ENCODE results near the gene APOE. TPM values are rescaled to one million over a fixed set of nuclear protein-coding genes. Genes with fewer than 3 reads are reported as not detected.

APOE gene
- polyA plus RNA-seq, 2 of the 4 experiments (the other 2 are of a cell fraction): 12.5 to 31.9 TPM

- ATAC-seq: no peak
- ChIA-PET CTCF (interaction anchor here (0.6 to 2.1 kb wide), 9 partner anchors 9 to 289 kb away, joined by 3 to 7 read pairs (median 4); partner anchors contain the start of gene APOE), POLR2A (no interaction called here)
- no peak for DNase-seq (ENCODE audit: low read depth in 1 of 2, low spot score in 1 of 2)
- H3K27ac ChIP-seq: no peak overlapping the region
- FAIRE-seq: no peak
- no peak for TF ChIP-seq MAFK (IDR thresholded peaks at IDR 0.05; ENCODE audit: partially characterized antibody)
- TF ChIP-seq NFE2L2 (conservative IDR thresholded peaks at IDR 0.05; ENCODE audit: low read length): no peak
- H3K4me3 ChIP-seq: no peak overlapping the region
- no peaks in the 10 kb centered on the region for H3K9me3 ChIP-seq
- H3K4me1 ChIP-seq: no peaks in the 10 kb centered on the region
- WGBS (ENCODE audit: missing lambda C conversion rate): 74% methylated on average over 22 of the region's 22 CpGs
- no peak overlapping the region for H3K4me2 ChIP-seq
These were observed 29.7 kb upstream of the APOE start for GRCh38 chr19:44875666-44876451.

GRCh38 chr19:44876930-44877535 is 28.6 kb upstream of the APOE start:
- FAIRE-seq (no peak), ATAC-seq (peak; percentile 8 to 14; a peak in 2 of 6 replicates), DNase-seq (ENCODE audit: low read depth in 1 of 2, low spot score in 1 of 2) (no peak)
- ChIA-PET POLR2A (no interaction called here), CTCF (interaction anchor here (1.2 to 2.1 kb wide), 4 partner anchors 14 to 93 kb away, joined by 3 to 7 read pairs (median 4); partner anchors contain the start of gene APOE)
- H3K4me2 ChIP-seq: no peak overlapping the region
- 72% methylated on average over 5 of the region's 5 CpGs for WGBS (ENCODE audit: missing lambda C conversion rate)
- TF ChIP-seq EP300 (IDR thresholded peaks at IDR 0.05) (no peak), CHD4 (IDR thresholded peaks at IDR 0.05; ENCODE audit: borderline replicate concordance) (no peak), HOXB13 (CRISPR knock-in tag; IDR thresholded peaks at IDR 0.05; ENCODE audit: low read depth) (no peak), RARB (CRISPR knock-in tag; IDR thresholded peaks at IDR 0.05) (no peak)
- TF ChIP-seq, protein P1, sequence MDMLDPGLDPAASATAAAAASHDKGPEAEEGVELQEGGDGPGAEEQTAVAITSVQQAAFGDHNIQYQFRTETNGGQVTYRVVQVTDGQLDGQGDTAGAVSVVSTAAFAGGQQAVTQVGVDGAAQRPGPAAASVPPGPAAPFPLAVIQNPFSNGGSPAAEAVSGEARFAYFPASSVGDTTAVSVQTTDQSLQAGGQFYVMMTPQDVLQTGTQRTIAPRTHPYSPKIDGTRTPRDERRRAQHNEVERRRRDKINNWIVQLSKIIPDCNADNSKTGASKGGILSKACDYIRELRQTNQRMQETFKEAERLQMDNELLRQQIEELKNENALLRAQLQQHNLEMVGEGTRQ (IDR thresholded peaks at IDR 0.05): no peak
- H3K9me3 ChIP-seq: no peaks in the 10 kb centered on the region
- no peak overlapping the region for H3K27ac ChIP-seq
- H3K4me1 ChIP-seq: no peaks in the 10 kb centered on the region
- H3K4me3 ChIP-seq: no peak overlapping the region

DNA sequence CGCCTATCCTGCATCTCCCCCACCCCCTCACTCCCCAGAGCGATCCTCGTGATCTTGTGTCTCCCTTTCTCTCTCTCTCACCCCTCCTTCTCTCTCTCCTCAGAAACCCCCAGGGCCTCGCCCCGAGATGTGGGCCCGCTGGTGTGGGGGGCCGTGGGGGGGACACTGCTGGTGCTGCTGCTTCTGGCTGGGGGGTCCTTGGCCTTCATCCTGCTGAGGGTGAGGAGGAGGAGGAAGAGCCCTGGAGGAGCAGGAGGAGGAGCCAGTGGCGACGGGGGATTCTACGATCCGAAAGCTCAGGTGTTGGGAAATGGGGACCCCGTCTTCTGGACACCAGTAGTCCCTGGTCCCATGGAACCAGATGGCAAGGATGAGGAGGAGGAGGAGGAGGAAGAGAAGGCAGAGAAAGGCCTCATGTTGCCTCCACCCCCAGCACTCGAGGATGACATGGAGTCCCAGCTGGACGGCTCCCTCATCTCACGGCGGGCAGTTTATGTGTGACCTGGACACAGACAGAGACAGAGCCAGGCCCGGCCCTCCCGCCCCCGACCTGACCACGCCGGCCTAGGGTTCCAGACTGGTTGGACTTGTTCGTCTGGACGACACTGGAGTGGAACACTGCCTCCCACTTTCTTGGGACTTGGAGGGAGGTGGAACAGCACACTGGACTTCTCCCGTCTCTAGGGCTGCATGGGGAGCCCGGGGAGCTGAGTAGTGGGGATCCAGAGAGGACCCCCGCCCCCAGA is 27.3 kb upstream of the APOE start:
- Histone ChIP-seq H3K4me3 (no peak overlapping the region), H3K27ac (no peak overlapping the region), H3K4me2 (no peak overlapping the region), H3K4me1 (no peaks in the 10 kb centered on the region), H3K9me3 (no peaks in the 10 kb centered on the region)
- DNase-seq (ENCODE audit: low read depth in 1 of 2, low spot score in 1 of 2) (no peak), ATAC-seq (no peak), FAIRE-seq (no peak)
- ChIA-PET POLR2A (no interaction called here), CTCF (interaction anchor here (0.9 to 1.8 kb wide), 3 partner anchors 8 to 154 kb away, joined by 3 to 5 read pairs (median 4); no protein-coding TSS in a partner anchor)
- WGBS (ENCODE audit: missing lambda C conversion rate): 83% methylated on average over 24 of the region's 26 CpGs
- TF ChIP-seq ESRRA (IDR thresholded peaks at IDR 0.05; ENCODE audit: borderline replicate concordance, low read length) (no peak), HOXB13 (CRISPR knock-in tag; IDR thresholded peaks at IDR 0.05; ENCODE audit: low read depth) (no peak), MAX (IDR thresholded peaks at IDR 0.05) (no peak), KDM1A (IDR thresholded peaks at IDR 0.05; ENCODE audit: low read depth) (no peak), NPAS2 (CRISPR knock-in tag; IDR thresholded peaks at IDR 0.05; ENCODE audit: borderline replicate concordance) (no peak), EHMT2 (IDR thresholded peaks at IDR 0.05; ENCODE audit: low read depth) (no peak), NR3C1 (IDR thresholded peaks at IDR 0.05) (no peak), ELK1 (IDR thresholded peaks at IDR 0.05; ENCODE audit: low read depth, low read length) (no peak), SMC3 (IDR thresholded peaks at IDR 0.05) (no peak), MAZ (IDR thresholded peaks at IDR 0.05; ENCODE audit: borderline replicate concordance, low read depth, low read length) (no peak), CTCF (IDR thresholded peaks at IDR 0.05) (no peak), PHF8 (IDR thresholded peaks at IDR 0.05; ENCODE audit: borderline replicate concordance, low read depth) (no peak), BCL3 (IDR thresholded peaks at IDR 0.05) (no peak), EHF (CRISPR knock-in tag; IDR thresholded peaks at IDR 0.05) (no peak), RFX5 (IDR thresholded peaks at IDR 0.05) (no peak)
- TF ChIP-seq, protein P2, sequence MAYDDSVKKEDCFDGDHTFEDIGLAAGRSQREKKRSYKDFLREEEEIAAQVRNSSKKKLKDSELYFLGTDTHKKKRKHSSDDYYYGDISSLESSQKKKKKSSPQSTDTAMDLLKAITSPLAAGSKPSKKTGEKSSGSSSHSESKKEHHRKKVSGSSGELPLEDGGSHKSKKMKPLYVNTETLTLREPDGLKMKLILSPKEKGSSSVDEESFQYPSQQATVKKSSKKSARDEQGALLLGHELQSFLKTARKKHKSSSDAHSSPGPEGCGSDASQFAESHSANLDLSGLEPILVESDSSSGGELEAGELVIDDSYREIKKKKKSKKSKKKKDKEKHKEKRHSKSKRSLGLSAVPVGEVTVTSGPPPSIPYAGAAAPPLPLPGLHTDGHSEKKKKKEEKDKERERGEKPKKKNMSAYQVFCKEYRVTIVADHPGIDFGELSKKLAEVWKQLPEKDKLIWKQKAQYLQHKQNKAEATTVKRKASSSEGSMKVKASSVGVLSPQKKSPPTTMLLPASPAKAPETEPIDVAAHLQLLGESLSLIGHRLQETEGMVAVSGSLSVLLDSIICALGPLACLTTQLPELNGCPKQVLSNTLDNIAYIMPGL (CRISPR knock-in tag; IDR thresholded peaks at IDR 0.05; ENCODE audit: borderline replicate concordance): no peak
